OCI-LY7 (cell line): ENCODE measurements around the gene CHST5.

Source experiments
- CTCF ChIP-seq: fragments of 200-600 bp; sonication (generic); conservative IDR thresholded peaks from 2 replicates; pipeline ENCODE4 v1.5.1; 2014; ENCODE audit warnings: mild to moderate bottlenecking, antibody characterized with exemption, low read length, moderate library complexity, mixed read lengths
- EZH2phosphoT487 ChIP-seq: fragments of 200-600 bp; sonication (generic); IDR thresholded peaks from 2 replicates; pipeline ENCODE4 v1.6.1; 2018; ENCODE audit warnings: low read depth, borderline replicate concordance, mild to moderate bottlenecking, mixed run types, antibody characterized with exemption, low read length, moderate library complexity, mixed read lengths

GRCh38 chr16:75506107-75506506 lies 29.8 kb downstream of the CHST5 start:
- no peak for TF ChIP-seq CTCF
- TF ChIP-seq EZH2phosphoT487 = no peak
